Mesodermal cell (in vitro differentiated cells): ENCODE results near the gene ZSCAN21.

Experiments
- H3K27ac ChIP-seq: 2 replicates; pipeline ENCODE4 v1.7.0; 2013; ENCODE audit warnings: mild to moderate bottlenecking, low read depth, low read length, moderate library complexity; ENCODE audit not compliant: severe bottlenecking
- H3K36me3 ChIP-seq: 2 replicates; pipeline ENCODE4 v1.7.1; 2013; ENCODE audit warnings: mild to moderate bottlenecking, low read length, moderate library complexity; ENCODE audit not compliant: control insufficient read depth, insufficient read depth
- H3K4me1 ChIP-seq: one replicate; pipeline ENCODE4 v1.7.1; 2013; ENCODE audit warnings: mild to moderate bottlenecking, low read length; ENCODE audit not compliant: insufficient read depth, control insufficient read depth, poor library complexity, severe bottlenecking
- H3K4me3 ChIP-seq: 2 replicates; pipeline ENCODE4 v1.7.0; 2013; ENCODE audit warnings: low read length, control low read depth, mild to moderate bottlenecking; ENCODE audit not compliant: insufficient read depth, poor library complexity, severe bottlenecking; ENCODE audit errors: extremely low read depth
- H3K9me3 ChIP-seq: 2 replicates; pipeline ENCODE4 v1.7.1; 2013; ENCODE audit warnings: mild to moderate bottlenecking, low read length, moderate library complexity; ENCODE audit not compliant: control insufficient read depth
- WGBS, 2 experiments: methylation state at CpG; one replicate each; pipeline ENCODE4 v1.1.5; 2013; ENCODE audit warnings: missing lambda C conversion rate in 2 of 2; ENCODE audit not compliant: insufficient coverage in 2 of 2; 5-methylcytosine and 5-hydroxymethylcytosine counted together

Gene ZSCAN21

DNA sequence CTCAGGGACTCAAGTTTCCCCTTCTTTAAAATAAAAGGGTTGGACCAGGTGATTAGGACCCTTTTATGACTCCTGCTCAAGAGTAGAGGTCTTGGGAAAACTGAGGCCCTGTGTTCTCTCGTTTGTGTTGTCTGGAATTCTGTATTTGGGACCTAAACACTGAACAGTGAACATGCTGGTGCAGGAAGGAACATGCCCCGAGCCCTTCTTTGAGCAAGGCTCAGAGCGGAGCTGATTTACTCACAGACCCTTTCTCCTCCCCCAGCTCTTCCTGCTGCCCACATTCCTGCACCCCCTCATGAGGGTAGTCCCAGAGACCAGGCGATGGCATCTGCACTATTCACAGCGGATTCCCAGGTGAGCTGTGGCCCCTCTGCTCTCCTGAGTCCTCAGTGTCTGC, 20.0 kb upstream of the ZSCAN21 start:
- Histone ChIP-seq H3K27ac (no peak overlapping the region), H3K9me3 (peaks cover 8% of the 10 kb centered on the region), H3K4me3 (no peak overlapping the region), H3K4me1 (peaks cover 6% of the 10 kb centered on the region), H3K36me3 (peaks cover 88% of the 10 kb centered on the region)
- 90 to 94% methylated on average over 5 of the region's 5 CpGs for WGBS, 2 experiments

DNA sequence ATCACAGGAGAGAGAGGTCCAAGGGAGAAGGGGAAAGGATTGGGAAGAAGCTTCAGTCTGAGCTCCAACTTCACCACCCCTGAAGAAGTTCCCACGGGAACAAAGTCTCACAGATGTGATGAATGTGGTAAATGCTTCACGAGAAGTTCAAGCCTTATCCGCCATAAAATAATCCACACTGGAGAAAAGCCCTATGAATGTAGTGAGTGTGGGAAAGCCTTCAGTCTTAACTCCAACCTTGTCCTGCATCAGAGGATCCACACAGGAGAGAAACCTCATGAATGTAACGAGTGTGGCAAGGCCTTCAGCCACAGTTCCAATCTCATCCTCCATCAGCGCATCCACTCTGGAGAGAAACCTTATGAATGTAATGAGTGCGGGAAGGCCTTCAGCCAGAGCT, 16.0 kb upstream of the ZSCAN21 start:
- Histone ChIP-seq H3K9me3 (peaks cover 8% of the 10 kb centered on the region), H3K4me3 (no peak overlapping the region), H3K4me1 (peaks cover 15% of the 10 kb centered on the region), H3K36me3 (peaks cover 90% of the 10 kb centered on the region), H3K27ac (no peak overlapping the region)
- 100% methylated on average over 1 of the region's 6 CpGs; no CpG with 5 or more reads in 1 of the 2 experiments for WGBS, 2 experiments

DNA sequence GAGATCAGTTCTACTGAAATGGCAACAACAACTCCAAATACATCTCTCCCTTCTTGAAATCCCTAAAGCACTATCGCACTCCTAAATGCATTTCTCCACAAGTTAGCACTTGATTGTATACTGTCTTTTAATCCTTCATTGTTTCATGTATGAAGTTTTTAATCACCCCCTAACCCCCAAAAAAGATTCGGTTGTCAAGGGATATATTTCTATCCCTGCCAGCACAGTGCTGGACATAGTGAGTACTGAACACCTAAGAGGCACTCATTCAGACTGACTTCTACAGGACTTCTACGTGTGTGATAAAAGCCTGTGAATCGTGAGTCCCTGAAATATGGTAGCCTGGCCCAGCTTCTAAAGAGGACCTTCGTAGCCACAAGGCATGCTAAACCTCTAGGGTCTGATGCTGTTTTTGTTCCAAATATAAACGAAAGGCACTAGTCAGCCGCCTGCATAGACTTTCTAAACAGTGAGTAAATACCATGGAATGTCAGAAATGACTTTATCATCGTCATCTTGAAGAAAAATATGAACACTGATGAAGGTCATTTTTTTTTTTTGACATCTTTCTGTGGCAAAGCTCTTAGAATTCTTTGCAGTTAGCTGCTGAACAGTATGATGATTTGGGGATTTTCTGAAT, 14.6 kb upstream of the ZSCAN21 start:
- peaks cover 15% of the 10 kb centered on the region for H3K4me1 ChIP-seq
- H3K27ac ChIP-seq: no peak overlapping the region
- 94 to 95% methylated on average over 7 of the region's 8 CpGs for WGBS, 2 experiments
- peaks cover 8% of the 10 kb centered on the region for H3K9me3 ChIP-seq
- H3K36me3 ChIP-seq: peaks cover 87% of the 10 kb centered on the region
- no peak overlapping the region for H3K4me3 ChIP-seq

DNA sequence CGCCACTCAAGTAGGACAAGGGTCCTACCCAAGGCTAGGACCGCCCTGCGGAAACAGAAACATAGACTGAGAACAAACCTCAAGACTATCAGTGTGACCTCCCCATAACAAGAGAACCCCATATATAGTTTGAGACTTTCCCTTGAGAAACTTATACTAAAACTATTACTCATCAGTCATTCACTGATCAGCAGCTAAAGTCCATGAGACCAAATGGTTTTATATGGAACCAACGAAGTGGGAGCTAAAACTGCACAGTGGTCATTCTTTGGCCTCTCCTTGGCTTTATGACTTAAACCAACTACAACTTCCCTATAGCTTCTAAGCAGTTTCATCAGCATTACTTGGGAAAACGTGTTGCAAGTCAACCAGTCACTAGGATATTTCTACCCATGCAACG, 13.7 kb upstream of the ZSCAN21 start:
- H3K4me1 ChIP-seq: peaks cover 15% of the 10 kb centered on the region
- WGBS, 2 experiments: 43 to 69% methylated on average over 2 to 4 of the region's 6 CpGs
- peaks cover 8% of the 10 kb centered on the region for H3K9me3 ChIP-seq
- H3K4me3 ChIP-seq: no peak overlapping the region
- H3K36me3 ChIP-seq: peaks cover 78% of the 10 kb centered on the region
- H3K27ac ChIP-seq: no peak overlapping the region

DNA sequence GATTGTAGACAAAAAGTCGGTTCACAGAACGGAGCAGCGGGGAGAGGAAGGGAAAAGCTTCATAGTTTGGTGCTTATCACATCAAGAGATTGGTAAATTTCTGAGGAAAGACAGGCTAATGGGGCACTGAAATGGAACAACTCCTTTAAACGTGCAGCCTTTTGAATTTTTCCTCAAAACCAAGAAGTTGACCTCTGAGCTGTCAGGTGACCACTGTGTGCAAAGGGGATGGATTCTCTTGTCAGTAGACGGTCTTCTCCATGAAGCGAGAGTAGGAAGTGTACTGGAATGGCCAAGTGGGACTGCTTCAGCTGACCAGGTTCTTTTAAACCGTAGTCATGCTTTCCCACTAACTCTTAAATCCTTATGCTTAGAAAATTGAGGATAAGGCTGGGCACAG, 11.2 kb upstream of the ZSCAN21 start:
- 93 to 97% methylated on average over 7 of the region's 7 CpGs for WGBS, 2 experiments
- peaks cover 15% of the 10 kb centered on the region for H3K4me1 ChIP-seq
- no peak overlapping the region for H3K27ac ChIP-seq
- H3K36me3 ChIP-seq: peaks cover 56% of the 10 kb centered on the region
- peaks cover 6% of the 10 kb centered on the region for H3K9me3 ChIP-seq
- H3K4me3 ChIP-seq: no peak overlapping the region

DNA sequence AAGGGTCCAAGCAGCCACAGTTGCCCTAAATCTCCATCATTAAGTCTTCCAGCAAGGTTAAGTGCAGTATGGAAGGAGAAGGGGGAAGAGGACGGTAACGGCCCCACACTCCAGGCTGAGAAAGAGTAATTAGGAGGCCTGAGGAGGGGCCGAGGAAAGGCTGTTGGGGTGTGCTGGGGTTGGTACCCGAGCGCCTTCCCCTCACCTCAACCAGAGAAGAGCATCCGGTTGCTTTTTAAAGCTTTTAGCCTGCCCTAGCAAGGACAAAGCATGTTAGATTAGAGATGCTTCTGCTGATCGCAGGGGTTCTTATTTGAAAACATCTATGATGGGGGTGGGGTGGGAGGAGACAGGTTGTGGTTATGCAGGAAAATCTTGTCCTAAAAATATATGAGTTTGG, 9.0 kb upstream of the ZSCAN21 start:
- peaks cover 34% of the 10 kb centered on the region for H3K36me3 ChIP-seq
- no peaks in the 10 kb centered on the region for H3K9me3 ChIP-seq
- 93% methylated on average over 3 of the region's 7 CpGs; no CpG with 5 or more reads in 1 of the 2 experiments for WGBS, 2 experiments
- no peak overlapping the region for H3K4me3 ChIP-seq
- peaks cover under 1% of the 10 kb centered on the region for H3K4me1 ChIP-seq
- H3K27ac ChIP-seq: no peak overlapping the region

DNA sequence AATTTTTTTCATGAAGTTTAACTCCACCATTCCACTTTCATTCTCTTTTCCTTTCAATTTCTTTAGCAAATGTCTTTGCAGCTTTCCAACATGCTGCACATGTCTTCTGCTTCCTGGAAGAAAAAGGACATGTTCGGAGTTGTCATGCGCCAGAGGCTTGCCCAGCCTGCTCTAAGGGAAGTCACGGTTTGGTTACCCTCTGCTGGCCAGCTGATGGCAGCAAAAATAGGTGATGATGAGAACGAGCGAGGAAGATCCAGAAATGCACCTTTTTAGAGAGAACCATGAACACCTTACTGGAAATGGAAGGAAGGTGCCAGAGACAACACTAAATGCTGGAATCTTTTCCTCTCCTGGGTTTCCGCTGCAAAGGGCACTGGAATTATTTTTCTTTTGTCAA, 4.9 kb upstream of the ZSCAN21 start:
- Histone ChIP-seq H3K4me3 (no peak overlapping the region), H3K4me1 (no peaks in the 10 kb centered on the region), H3K9me3 (no peaks in the 10 kb centered on the region), H3K36me3 (no peaks in the 10 kb centered on the region), H3K27ac (no peak overlapping the region)
- 83 to 86% methylated on average over 5 to 6 of the region's 6 CpGs for WGBS, 2 experiments

DNA sequence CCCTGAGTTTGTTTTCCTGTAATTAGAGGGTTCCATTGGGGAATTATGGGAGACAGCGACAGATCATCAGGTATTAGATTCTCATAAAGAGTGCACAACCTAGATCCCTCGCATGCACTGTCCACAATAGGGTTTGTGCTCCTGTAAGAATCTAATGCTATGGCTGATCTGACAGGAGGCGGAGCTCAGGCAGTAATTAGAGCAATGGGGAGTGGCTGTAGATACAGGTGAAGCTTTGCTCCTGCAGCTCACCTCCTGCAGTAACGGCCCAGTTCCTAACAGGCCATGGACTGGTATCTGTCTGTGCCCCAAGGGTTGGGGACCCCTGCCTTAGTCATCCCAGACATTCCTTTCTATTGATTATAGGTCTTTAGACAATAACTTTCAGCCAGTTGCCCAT, 894 bp upstream of the ZSCAN21 start:
- Histone ChIP-seq H3K4me1 (no peaks in the 10 kb centered on the region), H3K27ac (no peak overlapping the region), H3K4me3 (no peak overlapping the region), H3K9me3 (no peaks in the 10 kb centered on the region), H3K36me3 (peaks cover 18% of the 10 kb centered on the region)
- 90 to 100% methylated on average over 2 to 4 of the region's 4 CpGs for WGBS, 2 experiments

DNA sequence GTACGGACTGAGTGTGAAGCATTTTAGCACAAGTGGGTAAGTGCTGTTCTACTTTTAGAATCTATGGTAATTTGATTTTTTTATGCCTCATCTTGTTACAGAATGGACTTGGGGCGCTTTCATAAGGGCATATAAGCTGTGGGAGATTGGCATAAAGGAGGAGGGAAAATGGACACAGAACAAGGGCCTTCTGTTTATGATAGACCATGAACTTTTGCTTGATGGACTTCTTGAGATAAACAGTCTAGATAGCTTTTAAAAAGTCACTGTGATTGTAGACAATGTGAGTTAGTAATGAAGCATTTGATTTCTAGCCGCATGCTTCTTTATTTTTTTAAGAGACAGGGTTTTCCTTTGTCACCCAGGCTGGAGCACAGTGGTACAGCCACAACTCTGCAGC, 2.0 kb downstream of the ZSCAN21 start:
- H3K4me1 ChIP-seq: no peaks in the 10 kb centered on the region
- no peak overlapping the region for H3K27ac ChIP-seq
- peaks cover 27% of the 10 kb centered on the region for H3K36me3 ChIP-seq
- 73 to 92% methylated on average over 2 to 3 of the region's 3 CpGs for WGBS, 2 experiments
- no peaks in the 10 kb centered on the region for H3K9me3 ChIP-seq
- no peak overlapping the region for H3K4me3 ChIP-seq

DNA sequence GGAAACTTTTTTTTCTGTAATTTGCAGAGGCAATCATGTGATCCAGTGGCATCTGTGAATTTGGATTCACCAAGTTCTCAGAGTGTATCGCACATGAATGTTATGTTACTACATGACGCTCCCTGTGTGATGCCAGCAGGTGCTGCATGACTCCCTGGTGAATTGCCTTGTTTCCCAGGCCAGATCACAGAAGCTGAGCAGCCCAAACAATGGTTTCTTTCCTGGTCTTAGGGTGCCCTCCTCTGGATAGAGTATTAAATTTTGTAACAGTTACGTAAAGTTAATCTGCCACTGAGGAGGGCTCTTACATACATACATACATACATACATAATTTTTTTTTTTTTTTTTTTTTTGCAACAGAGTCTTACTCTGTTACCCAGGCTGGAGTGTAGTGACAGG, 3.6 kb downstream of the ZSCAN21 start:
- Histone ChIP-seq H3K4me3 (no peak overlapping the region), H3K9me3 (no peaks in the 10 kb centered on the region), H3K36me3 (peaks cover 43% of the 10 kb centered on the region), H3K27ac (no peak overlapping the region), H3K4me1 (no peaks in the 10 kb centered on the region)
- 89 to 96% methylated on average over 2 of the region's 3 CpGs for WGBS, 2 experiments

DNA sequence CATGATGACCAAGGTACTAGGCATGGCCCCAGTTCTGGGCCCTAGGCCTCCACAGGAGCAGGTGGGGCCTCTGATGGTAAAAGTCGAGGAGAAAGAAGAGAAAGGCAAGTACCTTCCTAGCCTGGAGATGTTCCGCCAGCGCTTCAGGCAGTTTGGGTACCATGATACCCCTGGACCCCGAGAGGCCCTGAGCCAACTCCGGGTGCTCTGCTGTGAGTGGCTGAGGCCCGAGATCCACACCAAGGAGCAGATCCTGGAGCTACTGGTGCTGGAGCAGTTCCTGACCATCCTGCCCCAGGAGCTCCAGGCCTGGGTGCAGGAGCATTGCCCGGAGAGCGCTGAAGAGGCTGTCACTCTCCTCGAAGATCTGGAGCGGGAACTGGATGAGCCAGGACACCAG, 7.4 kb downstream of the ZSCAN21 start:
- no peak overlapping the region for H3K27ac ChIP-seq
- 92 to 97% methylated on average over 8 to 10 of the region's 10 CpGs for WGBS, 2 experiments
- peaks cover 69% of the 10 kb centered on the region for H3K36me3 ChIP-seq
- no peaks in the 10 kb centered on the region for H3K4me1 ChIP-seq
- H3K4me3 ChIP-seq: no peak overlapping the region
- H3K9me3 ChIP-seq: no peaks in the 10 kb centered on the region
